ENCODE data around the gene FHAD1. TPM values are rescaled to one million over a fixed set of nuclear protein-coding genes. Genes with fewer than 3 reads are reported as not detected.

Gene FHAD1
- total RNA-seq, 2 donors from 2014 or later, result 4.4 TPM; not detected in 1

- Histone ChIP-seq H3K27me3 (replicated peaks; ENCODE audit: insufficient read depth) (no peaks in the 10 kb centered on the region), H3K4me1 (ENCODE audit: control insufficient read depth in 1 of 2, low read depth in 2 of 2) (peaks cover 12 to 49% of the 10 kb centered on the region in 2 donors), H3K9me3 (no peaks in the 10 kb centered on the region), H3K4me3 (peak overlapping the region; percentile 89), H3K36me3 (no peaks in the 10 kb centered on the region), H3K27ac (no peak overlapping the region)
- DNase-seq (ENCODE audit: low spot score) (no peak), ATAC-seq (ENCODE audit: insufficient number of reproducible peaks, low FRiP score, low read depth) (no peak)
- no peak for TF ChIP-seq CTCF (IDR thresholded peaks at IDR 0.05)
Observed at GRCh38 chr1:15412175-15412800, 165.3 kb downstream of the FHAD1 start.

- no peak for DNase-seq (ENCODE audit: low spot score)
- no peak for ATAC-seq (ENCODE audit: insufficient number of reproducible peaks, low FRiP score, low read depth)
- TF ChIP-seq CTCF (IDR thresholded peaks at IDR 0.05), result no peak
- no peaks in the 10 kb centered on the region for H3K9me3 ChIP-seq
- H3K27me3 ChIP-seq (replicated peaks; ENCODE audit: insufficient read depth), result no peaks in the 10 kb centered on the region
- peaks cover 12 to 43% of the 10 kb centered on the region in 2 donors for H3K4me1 ChIP-seq (ENCODE audit: control insufficient read depth in 1 of 2, low read depth in 2 of 2)
- H3K27ac ChIP-seq, result no peak overlapping the region
- peak overlapping the region; percentile 89 for H3K4me3 ChIP-seq
- H3K36me3 ChIP-seq, result no peaks in the 10 kb centered on the region
Observed at GRCh38 chr1:15412843-15413242, 165.8 kb downstream of the FHAD1 start.

GRCh38 chr1:15413563-15414444 lies 166.8 kb downstream of the FHAD1 start:
- Histone ChIP-seq H3K27ac (no peak overlapping the region), H3K27me3 (replicated peaks; ENCODE audit: insufficient read depth) (no peaks in the 10 kb centered on the region), H3K36me3 (no peaks in the 10 kb centered on the region), H3K4me1 (ENCODE audit: control insufficient read depth in 1 of 2, low read depth in 2 of 2) (peaks cover 12 to 39% of the 10 kb centered on the region in 2 donors), H3K4me3 (no peak overlapping the region), H3K9me3 (no peaks in the 10 kb centered on the region)
- no peak for TF ChIP-seq CTCF (IDR thresholded peaks at IDR 0.05)
- ATAC-seq (ENCODE audit: insufficient number of reproducible peaks, low FRiP score, low read depth) (no peak), DNase-seq (ENCODE audit: low spot score) (no peak)

- Histone ChIP-seq H3K36me3 (no peaks in the 10 kb centered on the region), H3K4me3 (no peak overlapping the region), H3K4me1 (ENCODE audit: control insufficient read depth in 1 of 2, low read depth in 2 of 2) (peaks cover 12 to 35% of the 10 kb centered on the region in 2 donors), H3K27me3 (replicated peaks; ENCODE audit: insufficient read depth) (no peaks in the 10 kb centered on the region), H3K27ac (no peak overlapping the region), H3K9me3 (no peaks in the 10 kb centered on the region)
- TF ChIP-seq CTCF (IDR thresholded peaks at IDR 0.05), result no peak
- no peak for ATAC-seq (ENCODE audit: insufficient number of reproducible peaks, low FRiP score, low read depth)
- DNase-seq (ENCODE audit: low spot score), result no peak
Observed at GRCh38 chr1:15414445-15414983, 167.5 kb downstream of the FHAD1 start.
